K562 (cell line): ENCODE data around the gene APOB. TPM values are rescaled to one million over a fixed set of nuclear protein-coding genes. Genes with fewer than 3 reads are reported as not detected.

Experiments used
- ASH1L ChIP-seq: fragments of 450-650 bp; IDR thresholded peaks from 2 replicates; pipeline ENCODE4 v1.6.1; 2018; ENCODE audit warnings: borderline replicate concordance, mild to moderate bottlenecking, low read depth; ENCODE audit not compliant: partially characterized antibody
- HNRNPUL1 ChIP-seq: fragments of 200-400 bp; formaldehyde crosslinking; IDR thresholded peaks from 2 replicates; pipeline ENCODE4 v1.6.1; 2017; ENCODE audit warnings: low read length
- MCM2 ChIP-seq: fragments of 450-650 bp; IDR thresholded peaks from 2 replicates; pipeline ENCODE4 v1.6.1; 2017; ENCODE audit warnings: low read depth, mild to moderate bottlenecking
- SRSF3 ChIP-seq: fragments of 200-400 bp; formaldehyde crosslinking; IDR thresholded peaks from 2 replicates; pipeline ENCODE4 v1.6.1; 2016; ENCODE audit warnings: mild to moderate bottlenecking, low read length, moderate library complexity; ENCODE audit not compliant: insufficient read depth
- polyA plus RNA-seq, 8 experiments: library from polyadenylated mRNA; depleted of rRNA in 4 of 8; stranded (reverse) in 5 of 8; unstranded in 3 of 8; fragments of >200 nt; fragmentation: Nextera tagmentation in 2 of 8; fragmentation: Illumina TruSeq in 1 of 8; extraction: Ambion mirVana in 2 of 8; extraction: Trizol in 1 of 8; gene quantifications; 2 replicates each; pipeline versions ENCODE4 v1.2.1 to v1.2.3, GENCODE V29; 2011 to 2014; ENCODE audit warnings: inconsistent platforms in 1 of 8, missing spikeins in 1 of 8
- total RNA-seq, 7 experiments: library from RNA; depleted of rRNA in 6 of 7; stranded (reverse); fragments of >200 nt in 6 of 7; fragmentation: Illumina TruSeq in 2 of 7; extraction: Trizol in 2 of 7; gene quantifications; 2 replicates each; pipeline versions ENCODE4 v1.2.1 to v1.2.3, GENCODE V29; 2011 to 2021; ENCODE audit warnings: low replicate concordance in 1 of 7
- TF ChIP-seq, protein P1 (sequence below): fragments of 450-650 bp; IDR thresholded peaks from 2 replicates; pipeline ENCODE4 v1.6.1; 2016; ENCODE audit warnings: mild to moderate bottlenecking, moderate library complexity
- TF ChIP-seq, protein P2 (sequence below): fragments of 250-450 bp; sonication (Bioruptor Pico); IDR thresholded peaks from 2 replicates; pipeline ENCODE4 v1.5.0; 2020; ENCODE audit warnings: mild to moderate bottlenecking, borderline replicate concordance
- TF ChIP-seq, protein P3 (sequence below): IDR thresholded peaks from 2 replicates; pipeline ENCODE4 v1.6.1; 2011; ENCODE audit not compliant: insufficient read length; ENCODE audit errors: extremely low read depth

APOB gene
- total and polyA plus RNA-seq, 9 of the 15 experiments (the other 6 are each of a cell fraction or from before 2014, with no cell fraction given), result 0.73 TPM; not detected in 8

DNA sequence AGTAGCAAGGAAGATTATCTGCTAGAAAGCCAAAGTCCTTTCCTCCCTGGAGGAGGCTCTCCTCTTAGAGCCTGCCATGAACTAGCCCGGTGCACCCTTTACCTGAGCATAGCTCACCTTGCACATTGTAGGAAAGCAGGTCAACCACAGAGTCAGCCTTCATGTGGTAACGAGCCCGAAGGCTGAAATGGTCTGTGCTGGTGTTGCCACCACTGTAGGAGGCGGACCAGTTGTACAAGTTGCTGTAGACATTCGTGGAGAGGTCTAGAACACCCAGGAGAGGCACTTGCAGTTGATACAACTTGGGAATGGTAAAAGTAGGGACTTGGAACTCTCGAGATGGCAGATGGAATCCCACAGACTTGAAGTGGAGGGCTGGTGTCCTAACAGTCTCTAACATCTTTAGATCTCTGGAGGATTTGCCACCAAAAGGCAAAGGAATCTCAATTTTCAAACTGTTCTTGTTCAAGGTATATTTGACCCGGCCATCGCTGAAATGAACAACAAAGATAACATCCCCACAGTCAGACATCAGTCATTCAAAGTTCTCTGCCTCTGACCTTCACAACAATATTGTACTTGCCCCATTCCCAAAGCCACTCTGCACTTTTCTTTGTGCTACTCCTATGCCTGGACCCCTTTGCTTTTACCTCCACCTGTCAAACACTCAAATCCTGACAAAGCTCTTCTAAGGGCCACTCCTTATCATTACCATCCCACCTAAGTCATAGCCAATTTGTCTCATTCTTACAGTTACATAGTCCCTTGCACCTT is 30.6 kb downstream of the APOB start (continued):
- TF ChIP-seq, protein P1, sequence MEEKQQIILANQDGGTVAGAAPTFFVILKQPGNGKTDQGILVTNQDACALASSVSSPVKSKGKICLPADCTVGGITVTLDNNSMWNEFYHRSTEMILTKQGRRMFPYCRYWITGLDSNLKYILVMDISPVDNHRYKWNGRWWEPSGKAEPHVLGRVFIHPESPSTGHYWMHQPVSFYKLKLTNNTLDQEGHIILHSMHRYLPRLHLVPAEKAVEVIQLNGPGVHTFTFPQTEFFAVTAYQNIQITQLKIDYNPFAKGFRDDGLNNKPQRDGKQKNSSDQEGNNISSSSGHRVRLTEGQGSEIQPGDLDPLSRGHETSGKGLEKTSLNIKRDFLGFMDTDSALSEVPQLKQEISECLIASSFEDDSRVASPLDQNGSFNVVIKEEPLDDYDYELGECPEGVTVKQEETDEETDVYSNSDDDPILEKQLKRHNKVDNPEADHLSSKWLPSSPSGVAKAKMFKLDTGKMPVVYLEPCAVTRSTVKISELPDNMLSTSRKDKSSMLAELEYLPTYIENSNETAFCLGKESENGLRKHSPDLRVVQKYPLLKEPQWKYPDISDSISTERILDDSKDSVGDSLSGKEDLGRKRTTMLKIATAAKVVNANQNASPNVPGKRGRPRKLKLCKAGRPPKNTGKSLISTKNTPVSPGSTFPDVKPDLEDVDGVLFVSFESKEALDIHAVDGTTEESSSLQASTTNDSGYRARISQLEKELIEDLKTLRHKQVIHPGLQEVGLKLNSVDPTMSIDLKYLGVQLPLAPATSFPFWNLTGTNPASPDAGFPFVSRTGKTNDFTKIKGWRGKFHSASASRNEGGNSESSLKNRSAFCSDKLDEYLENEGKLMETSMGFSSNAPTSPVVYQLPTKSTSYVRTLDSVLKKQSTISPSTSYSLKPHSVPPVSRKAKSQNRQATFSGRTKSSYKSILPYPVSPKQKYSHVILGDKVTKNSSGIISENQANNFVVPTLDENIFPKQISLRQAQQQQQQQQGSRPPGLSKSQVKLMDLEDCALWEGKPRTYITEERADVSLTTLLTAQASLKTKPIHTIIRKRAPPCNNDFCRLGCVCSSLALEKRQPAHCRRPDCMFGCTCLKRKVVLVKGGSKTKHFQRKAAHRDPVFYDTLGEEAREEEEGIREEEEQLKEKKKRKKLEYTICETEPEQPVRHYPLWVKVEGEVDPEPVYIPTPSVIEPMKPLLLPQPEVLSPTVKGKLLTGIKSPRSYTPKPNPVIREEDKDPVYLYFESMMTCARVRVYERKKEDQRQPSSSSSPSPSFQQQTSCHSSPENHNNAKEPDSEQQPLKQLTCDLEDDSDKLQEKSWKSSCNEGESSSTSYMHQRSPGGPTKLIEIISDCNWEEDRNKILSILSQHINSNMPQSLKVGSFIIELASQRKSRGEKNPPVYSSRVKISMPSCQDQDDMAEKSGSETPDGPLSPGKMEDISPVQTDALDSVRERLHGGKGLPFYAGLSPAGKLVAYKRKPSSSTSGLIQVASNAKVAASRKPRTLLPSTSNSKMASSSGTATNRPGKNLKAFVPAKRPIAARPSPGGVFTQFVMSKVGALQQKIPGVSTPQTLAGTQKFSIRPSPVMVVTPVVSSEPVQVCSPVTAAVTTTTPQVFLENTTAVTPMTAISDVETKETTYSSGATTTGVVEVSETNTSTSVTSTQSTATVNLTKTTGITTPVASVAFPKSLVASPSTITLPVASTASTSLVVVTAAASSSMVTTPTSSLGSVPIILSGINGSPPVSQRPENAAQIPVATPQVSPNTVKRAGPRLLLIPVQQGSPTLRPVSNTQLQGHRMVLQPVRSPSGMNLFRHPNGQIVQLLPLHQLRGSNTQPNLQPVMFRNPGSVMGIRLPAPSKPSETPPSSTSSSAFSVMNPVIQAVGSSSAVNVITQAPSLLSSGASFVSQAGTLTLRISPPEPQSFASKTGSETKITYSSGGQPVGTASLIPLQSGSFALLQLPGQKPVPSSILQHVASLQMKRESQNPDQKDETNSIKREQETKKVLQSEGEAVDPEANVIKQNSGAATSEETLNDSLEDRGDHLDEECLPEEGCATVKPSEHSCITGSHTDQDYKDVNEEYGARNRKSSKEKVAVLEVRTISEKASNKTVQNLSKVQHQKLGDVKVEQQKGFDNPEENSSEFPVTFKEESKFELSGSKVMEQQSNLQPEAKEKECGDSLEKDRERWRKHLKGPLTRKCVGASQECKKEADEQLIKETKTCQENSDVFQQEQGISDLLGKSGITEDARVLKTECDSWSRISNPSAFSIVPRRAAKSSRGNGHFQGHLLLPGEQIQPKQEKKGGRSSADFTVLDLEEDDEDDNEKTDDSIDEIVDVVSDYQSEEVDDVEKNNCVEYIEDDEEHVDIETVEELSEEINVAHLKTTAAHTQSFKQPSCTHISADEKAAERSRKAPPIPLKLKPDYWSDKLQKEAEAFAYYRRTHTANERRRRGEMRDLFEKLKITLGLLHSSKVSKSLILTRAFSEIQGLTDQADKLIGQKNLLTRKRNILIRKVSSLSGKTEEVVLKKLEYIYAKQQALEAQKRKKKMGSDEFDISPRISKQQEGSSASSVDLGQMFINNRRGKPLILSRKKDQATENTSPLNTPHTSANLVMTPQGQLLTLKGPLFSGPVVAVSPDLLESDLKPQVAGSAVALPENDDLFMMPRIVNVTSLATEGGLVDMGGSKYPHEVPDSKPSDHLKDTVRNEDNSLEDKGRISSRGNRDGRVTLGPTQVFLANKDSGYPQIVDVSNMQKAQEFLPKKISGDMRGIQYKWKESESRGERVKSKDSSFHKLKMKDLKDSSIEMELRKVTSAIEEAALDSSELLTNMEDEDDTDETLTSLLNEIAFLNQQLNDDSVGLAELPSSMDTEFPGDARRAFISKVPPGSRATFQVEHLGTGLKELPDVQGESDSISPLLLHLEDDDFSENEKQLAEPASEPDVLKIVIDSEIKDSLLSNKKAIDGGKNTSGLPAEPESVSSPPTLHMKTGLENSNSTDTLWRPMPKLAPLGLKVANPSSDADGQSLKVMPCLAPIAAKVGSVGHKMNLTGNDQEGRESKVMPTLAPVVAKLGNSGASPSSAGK, result no peak
- TF ChIP-seq MCM2 (no peak), ASH1L (no peak), SRSF3 (no peak), HNRNPUL1 (no peak)
- TF ChIP-seq, protein P2, sequence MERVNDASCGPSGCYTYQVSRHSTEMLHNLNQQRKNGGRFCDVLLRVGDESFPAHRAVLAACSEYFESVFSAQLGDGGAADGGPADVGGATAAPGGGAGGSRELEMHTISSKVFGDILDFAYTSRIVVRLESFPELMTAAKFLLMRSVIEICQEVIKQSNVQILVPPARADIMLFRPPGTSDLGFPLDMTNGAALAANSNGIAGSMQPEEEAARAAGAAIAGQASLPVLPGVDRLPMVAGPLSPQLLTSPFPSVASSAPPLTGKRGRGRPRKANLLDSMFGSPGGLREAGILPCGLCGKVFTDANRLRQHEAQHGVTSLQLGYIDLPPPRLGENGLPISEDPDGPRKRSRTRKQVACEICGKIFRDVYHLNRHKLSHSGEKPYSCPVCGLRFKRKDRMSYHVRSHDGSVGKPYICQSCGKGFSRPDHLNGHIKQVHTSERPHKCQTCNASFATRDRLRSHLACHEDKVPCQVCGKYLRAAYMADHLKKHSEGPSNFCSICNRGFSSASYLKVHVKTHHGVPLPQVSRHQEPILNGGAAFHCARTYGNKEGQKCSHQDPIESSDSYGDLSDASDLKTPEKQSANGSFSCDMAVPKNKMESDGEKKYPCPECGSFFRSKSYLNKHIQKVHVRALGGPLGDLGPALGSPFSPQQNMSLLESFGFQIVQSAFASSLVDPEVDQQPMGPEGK, result no peak
- TF ChIP-seq, protein P3, sequence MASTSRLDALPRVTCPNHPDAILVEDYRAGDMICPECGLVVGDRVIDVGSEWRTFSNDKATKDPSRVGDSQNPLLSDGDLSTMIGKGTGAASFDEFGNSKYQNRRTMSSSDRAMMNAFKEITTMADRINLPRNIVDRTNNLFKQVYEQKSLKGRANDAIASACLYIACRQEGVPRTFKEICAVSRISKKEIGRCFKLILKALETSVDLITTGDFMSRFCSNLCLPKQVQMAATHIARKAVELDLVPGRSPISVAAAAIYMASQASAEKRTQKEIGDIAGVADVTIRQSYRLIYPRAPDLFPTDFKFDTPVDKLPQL, result no peak
